ENCODE measurements around the gene ADD1. TPM values are rescaled to one million over a fixed set of nuclear protein-coding genes. Genes with fewer than 3 reads are reported as not detected.

The ADD1 gene
- total RNA-seq, 1 experiment from 2014 or later: 163 TPM

DNA sequence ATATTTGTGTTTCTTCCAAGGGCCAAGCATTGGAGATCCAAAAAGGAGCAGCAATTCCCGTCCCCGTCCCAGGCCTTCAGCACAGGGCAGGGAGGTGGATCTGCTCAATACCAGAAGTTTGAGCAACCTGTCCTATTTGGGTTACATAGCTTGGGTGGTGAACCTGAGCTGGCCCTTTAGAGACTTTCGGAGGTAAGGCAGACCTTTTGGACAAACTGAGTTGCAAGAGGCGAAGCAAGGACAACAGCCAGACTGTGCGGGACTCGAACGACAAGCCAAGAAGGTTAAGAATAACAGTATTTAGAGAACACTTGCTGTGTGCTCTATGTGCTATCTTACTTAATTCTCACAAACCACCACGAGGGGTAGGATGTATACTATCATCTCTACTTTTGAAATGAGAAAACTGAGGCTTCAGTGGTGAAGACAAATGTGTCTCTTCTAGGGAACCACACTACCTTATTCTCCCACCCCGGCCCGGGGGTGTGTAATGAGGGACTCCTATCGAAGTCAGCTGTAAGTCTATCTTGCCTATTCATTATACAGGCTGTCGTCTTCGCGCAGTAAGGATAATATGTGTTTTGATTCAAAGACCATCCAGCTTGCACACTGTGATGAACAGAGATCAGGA lies 118.3 kb downstream of the ADD1 start:
- H2BK120ac ChIP-seq (ENCODE audit: low read depth, low read length, poor library complexity, severe bottlenecking): no peak overlapping the region
- no peaks in the 10 kb centered on the region for H3K9me3 ChIP-seq (ENCODE audit: control insufficient read depth, low read depth, low read length)
- no peak overlapping the region for H2BK12ac ChIP-seq (ENCODE audit: insufficient read length, low read depth, low read length)
- no peak overlapping the region for H2BK15ac ChIP-seq (ENCODE audit: low read depth, low read length)
- peak overlapping the region; percentile 52 for H3K9ac ChIP-seq (ENCODE audit: extremely low read depth, insufficient read length, low read length)
- no peak overlapping the region for H3K27ac Mint-ChIP-seq
- H3K79me2 ChIP-seq (ENCODE audit: insufficient read depth, low read length): no peaks in the 10 kb centered on the region
- H3K9me3 Mint-ChIP-seq: peaks cover 4 to 9% of the 10 kb centered on the region in 2 experiments; a peak in 4 of 5 replicates
- H3K23me2 ChIP-seq (ENCODE audit: insufficient read length, low read depth, low read length, poor library complexity, severe bottlenecking): no peaks in the 10 kb centered on the region
- no peak overlapping the region for H3K4ac ChIP-seq (ENCODE audit: low read depth, low read length)
- H4K8ac ChIP-seq (replicated peaks; ENCODE audit: insufficient read length, low read depth, low read length): no peak overlapping the region
- no peak overlapping the region for H2AK5ac ChIP-seq (ENCODE audit: insufficient read length, low read length)
- no peaks in the 10 kb centered on the region for H3K79me1 ChIP-seq (ENCODE audit: insufficient read depth, low read depth, low read length, poor library complexity, severe bottlenecking)
- no peaks in the 10 kb centered on the region for H3K27me3 ChIP-seq (ENCODE audit: insufficient read depth, low read length)
- no peak overlapping the region for H4K91ac ChIP-seq (ENCODE audit: insufficient read length, low read depth, low read length)
- no peak for DNase-seq
- no peak overlapping the region for H4K5ac ChIP-seq (ENCODE audit: insufficient read length, low read depth, low read length)
- H3K4me2 ChIP-seq (ENCODE audit: insufficient read depth, insufficient read length, low read length): peak overlapping the region; percentile 71
- peaks cover 13% of the 10 kb centered on the region for H3K27me3 Mint-ChIP-seq (ENCODE audit: low read depth)
- H3K27ac ChIP-seq (ENCODE audit: insufficient read length, low read depth, low read length): no peak overlapping the region
- H3K4me3 Mint-ChIP-seq: peak overlapping the region; percentile 91 to 94
- no peak overlapping the region for H3K14ac ChIP-seq (ENCODE audit: insufficient read depth, low read length)
- WGBS (ENCODE audit: extremely low coverage, insufficient read length, low lambda C conversion rate): no CpG with 5 or more reads among the region's 14 CpGs
- TF ChIP-seq, protein P1, sequence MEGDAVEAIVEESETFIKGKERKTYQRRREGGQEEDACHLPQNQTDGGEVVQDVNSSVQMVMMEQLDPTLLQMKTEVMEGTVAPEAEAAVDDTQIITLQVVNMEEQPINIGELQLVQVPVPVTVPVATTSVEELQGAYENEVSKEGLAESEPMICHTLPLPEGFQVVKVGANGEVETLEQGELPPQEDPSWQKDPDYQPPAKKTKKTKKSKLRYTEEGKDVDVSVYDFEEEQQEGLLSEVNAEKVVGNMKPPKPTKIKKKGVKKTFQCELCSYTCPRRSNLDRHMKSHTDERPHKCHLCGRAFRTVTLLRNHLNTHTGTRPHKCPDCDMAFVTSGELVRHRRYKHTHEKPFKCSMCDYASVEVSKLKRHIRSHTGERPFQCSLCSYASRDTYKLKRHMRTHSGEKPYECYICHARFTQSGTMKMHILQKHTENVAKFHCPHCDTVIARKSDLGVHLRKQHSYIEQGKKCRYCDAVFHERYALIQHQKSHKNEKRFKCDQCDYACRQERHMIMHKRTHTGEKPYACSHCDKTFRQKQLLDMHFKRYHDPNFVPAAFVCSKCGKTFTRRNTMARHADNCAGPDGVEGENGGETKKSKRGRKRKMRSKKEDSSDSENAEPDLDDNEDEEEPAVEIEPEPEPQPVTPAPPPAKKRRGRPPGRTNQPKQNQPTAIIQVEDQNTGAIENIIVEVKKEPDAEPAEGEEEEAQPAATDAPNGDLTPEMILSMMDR (conservative IDR thresholded peaks at IDR 0.05): no peak
- no peak overlapping the region for H3K56ac ChIP-seq (ENCODE audit: insufficient read length, low read depth, low read length)
- H3K23ac ChIP-seq (ENCODE audit: insufficient read length, low read depth, low read length): no peak overlapping the region
- H3K18ac ChIP-seq (ENCODE audit: insufficient read length, low read depth, low read length): no peak overlapping the region
- H3K36me3 Mint-ChIP-seq (ENCODE audit: insufficient read depth in 1 of 3, low read depth in 3 of 3): peaks cover 27 to 31% (median 28%) of the 10 kb centered on the region in 3 experiments
- H3T11ph ChIP-seq (ENCODE audit: low read length): no peak overlapping the region
- no peak overlapping the region for H2BK20ac ChIP-seq (ENCODE audit: low read depth, low read length, poor library complexity, severe bottlenecking)
- no peak overlapping the region for H2BK5ac ChIP-seq (ENCODE audit: insufficient read length, low read length)
- H2AFZ ChIP-seq (ENCODE audit: low read length): no peak overlapping the region
- peaks cover 2% of the 10 kb centered on the region for H4K20me1 ChIP-seq (ENCODE audit: control insufficient read depth, insufficient read depth, insufficient read length)
- H3K4me1 ChIP-seq (ENCODE audit: insufficient read depth, low read length): no peaks in the 10 kb centered on the region
- peaks cover 15 to 23% of the 10 kb centered on the region in 2 experiments for H3K4me1 Mint-ChIP-seq
